Activated naive CD8-positive, alpha-beta T cell treated with anti-CD3 and anti-CD28 coated beads for 36 hours (primary cell): ENCODE measurements around the gene MSLN. TPM values are rescaled to one million over a fixed set of nuclear protein-coding genes. Genes with fewer than 3 reads are reported as not detected.

Source experiments
- total RNA-seq, 2 experiments: library from RNA; stranded (reverse); gene quantifications; one replicate each; pipeline ENCODE4 v1.2.3, GENCODE V29; 2021

MSLN gene
- total RNA-seq, 2 experiments from 2014 or later: not detected

Other genes starting within 250 kb of the MSLN start
- gene CAPN15, start 233.0 kb upstream of the MSLN start, total RNA-seq: 10 to 100 TPM; 86.4 to 91.3 TPM
- gene PRR35, start 200.3 kb upstream of the MSLN start, total RNA-seq: not detected
- gene NHLRC4, start 193.7 kb upstream of the MSLN start, total RNA-seq: under 1 TPM; 0.54 to 0.76 TPM
- 10 to 100 TPM; 28.8 to 29.1 TPM for gene PIGQ, start 190.8 kb upstream of the MSLN start, total RNA-seq
- gene RAB40C, start 170.7 kb upstream of the MSLN start, total RNA-seq: 1 to 10 TPM; 7.2 to 7.6 TPM
- gene WFIKKN1, start 129.7 kb upstream of the MSLN start, total RNA-seq: under 1 TPM in 1 of 2 experiments, not detected in 1; 0.10 TPM
- 100 to 1,000 TPM; 127 to 128 TPM for gene METTL26, start 124.4 kb upstream of the MSLN start, total RNA-seq
- gene MCRIP2, start 118.9 kb upstream of the MSLN start, total RNA-seq: 10 to 100 TPM; 56.0 to 60.3 TPM
- 10 to 100 TPM; 84.5 to 86.0 TPM for gene WDR90, start 111.4 kb upstream of the MSLN start, total RNA-seq
- gene RHOT2, start 92.6 kb upstream of the MSLN start, total RNA-seq: 100 to 1,000 TPM; 123 to 128 TPM
- gene RHBDL1, start 85.1 kb upstream of the MSLN start, total RNA-seq: under 1 TPM; 0.49 to 0.72 TPM
- 10 to 100 TPM; 74.3 to 82.1 TPM for gene STUB1, start 80.3 kb upstream of the MSLN start, total RNA-seq
- gene JMJD8, start 76.4 kb upstream of the MSLN start, total RNA-seq: 10 to 100 TPM; 37.2 to 43.0 TPM
- 10 to 100 TPM; 20.8 to 21.7 TPM for gene WDR24, start 70.3 kb upstream of the MSLN start, total RNA-seq
- gene FBXL16, start 54.9 kb upstream of the MSLN start, total RNA-seq: 1 to 10 TPM; 3.2 to 6.0 TPM
- 10 to 100 TPM; 22.3 to 25.3 TPM for gene METRN, start 45.6 kb upstream of the MSLN start, total RNA-seq
- 10 to 100 TPM; 37.3 to 40.1 TPM for gene ANTKMT, start 39.6 kb upstream of the MSLN start, total RNA-seq
- 1 to 10 TPM; 6.5 to 8.1 TPM for gene CCDC78, start 34.3 kb upstream of the MSLN start, total RNA-seq
- gene HAGHL, start 33.6 kb upstream of the MSLN start, total RNA-seq: 10 to 100 TPM; 22.9 to 24.4 TPM
- gene CIAO3, start 19.7 kb upstream of the MSLN start, total RNA-seq: 10 to 100 TPM; 18.3 to 19.8 TPM
- 10 to 100 TPM; 41.8 to 42.3 TPM for gene RPUSD1, start 27.6 kb downstream of the MSLN start, total RNA-seq
- gene CHTF18, start 27.9 kb downstream of the MSLN start, total RNA-seq: 100 to 1,000 TPM in 1 of 2 experiments, 10 to 100 TPM in 1; 98.3 to 100 TPM
- not detected for gene GNG13, start 40.0 kb downstream of the MSLN start, total RNA-seq
- 1 to 10 TPM; 7.0 to 8.1 TPM for gene LMF1, start 210.2 kb downstream of the MSLN start, total RNA-seq
- under 1 TPM; 0.42 to 0.58 TPM for gene SOX8, start 221.0 kb downstream of the MSLN start, total RNA-seq